H1 (cell line): ENCODE measurements around the gene YIF1A. TPM values are rescaled to one million over a fixed set of nuclear protein-coding genes. Genes with fewer than 3 reads are reported as not detected.

Source experiments
- ATF2 ChIP-seq: IDR thresholded peaks from 2 replicates; pipeline ENCODE4 v1.6.1; 2012; ENCODE audit warnings: low read length, inconsistent platforms
- CBX8 ChIP-seq: fragments of 300-800, 300-1000 bp; sonication (generic); IDR thresholded peaks from 2 replicates; pipeline ENCODE4 v1.7.1; 2016; ENCODE audit warnings: low read depth, low read length, borderline replicate concordance
- CHD7 ChIP-seq: fragments of 300-600 bp; sonication (generic); IDR thresholded peaks from 2 replicates; pipeline ENCODE4 v1.7.1; 2012; ENCODE audit warnings: low read length, moderate library complexity, mild to moderate bottlenecking, inconsistent platforms; ENCODE audit not compliant: insufficient replicate concordance
- ZNF274 ChIP-seq: IDR thresholded peaks from 2 replicates; pipeline ENCODE4 v1.7.0; 2012; ENCODE audit warnings: low read length, borderline replicate concordance; ENCODE audit errors: extremely low read depth
- polyA plus RNA-seq, 7 experiments: library from polyadenylated mRNA; depleted of rRNA in 3 of 7; stranded (reverse) in 5 of 7; unstranded in 2 of 7; fragments of >200 nt in 5 of 7; fragments of 200-250 nt in 2 of 7; gene quantifications; 1 replicate in 5 of 7; 2 replicates in 1 of 7; 4 replicates in 1 of 7; pipeline versions ENCODE4 v1.2.1 to v1.2.3, GENCODE V29; 2011 to 2013; ENCODE audit warnings: missing spikeins in 2 of 7, mixed read lengths in 2 of 7
- total RNA-seq: library from RNA; stranded (reverse); fragmentation: NEBNext Ultra II Directional; extraction: Animal tissue kit (Norgen Biotek cat#: 25700); gene quantifications from 2 replicates; pipeline ENCODE4 v1.2.1, GENCODE V29; 2021

The YIF1A gene
- total and polyA plus RNA-seq, 2 of the 8 experiments (the other 6 are each of a cell fraction or from before 2014, with no cell fraction given): 70.1 to 178 TPM

DNA sequence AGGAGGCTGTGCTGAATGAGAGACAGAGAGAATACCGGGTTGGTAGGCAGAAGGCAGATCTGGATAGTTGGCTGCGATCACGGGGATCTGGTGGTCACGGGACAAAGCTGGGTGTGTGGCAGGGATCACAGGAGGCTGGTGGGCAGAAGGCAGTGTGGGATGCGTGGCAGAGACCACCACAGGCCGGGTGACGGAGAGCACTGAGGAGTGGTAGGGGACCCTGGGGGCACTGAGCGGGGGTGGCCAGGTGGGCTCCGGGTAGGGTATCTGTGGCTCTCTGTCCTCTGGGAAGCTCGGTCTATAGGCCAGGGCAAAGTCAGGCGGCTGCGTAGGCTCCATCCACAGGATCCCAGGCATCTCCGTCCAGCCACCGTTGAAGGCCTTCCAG is 26.5 kb upstream of the YIF1A start (continued):
- TF ChIP-seq CHD7 (no peak), CBX8 (no peak), ATF2 (no peak), ZNF274 (no peak)
